ENCODE results near the gene IBTK. TPM values are rescaled to one million over a fixed set of nuclear protein-coding genes. Genes with fewer than 3 reads are reported as not detected.

IBTK gene
- total RNA-seq, 1 experiment from 2014 or later: 17.1 TPM

- no peaks in the 10 kb centered on the region for H3K9me3 ChIP-seq (ENCODE audit: control insufficient read depth, low read depth, low read length)
- peaks cover 11 to 40% (median 28%) of the 10 kb centered on the region in 3 experiments; a peak in 6 of 7 replicates for H3K36me3 Mint-ChIP-seq (ENCODE audit: insufficient read depth in 1 of 3, low read depth in 3 of 3)
Observed at GRCh38 chr6:82176616-82177015, 70.9 kb downstream of the IBTK start.

More at GRCh38 chr6:82176616-82177015, 70.9 kb downstream of the IBTK start:
- no peaks in the 10 kb centered on the region for H3K23me2 ChIP-seq (ENCODE audit: insufficient read length, low read depth, low read length, poor library complexity, severe bottlenecking)
- H3K27ac ChIP-seq (ENCODE audit: insufficient read length, low read depth, low read length): no peak overlapping the region
- no peak overlapping the region for H3K9ac ChIP-seq (ENCODE audit: extremely low read depth, insufficient read length, low read length)
- H3K56ac ChIP-seq (ENCODE audit: insufficient read length, low read depth, low read length): no peak overlapping the region
- no peak overlapping the region for H3K4ac ChIP-seq (ENCODE audit: low read depth, low read length)
- no peak overlapping the region; a peak in 1 of 7 replicates for H3K27ac Mint-ChIP-seq
- no peak overlapping the region for H2BK12ac ChIP-seq (ENCODE audit: insufficient read length, low read depth, low read length)
- no peak overlapping the region for H4K91ac ChIP-seq (ENCODE audit: insufficient read length, low read depth, low read length)
- no peaks in the 10 kb centered on the region for H3K4me1 ChIP-seq (ENCODE audit: insufficient read depth, low read length)
- H3K4me1 Mint-ChIP-seq: no peaks in the 10 kb centered on the region
- H3K4me2 ChIP-seq (ENCODE audit: insufficient read depth, insufficient read length, low read length): no peak overlapping the region
- H4K5ac ChIP-seq (ENCODE audit: insufficient read length, low read depth, low read length): no peak overlapping the region
- no peak overlapping the region for H2AK5ac ChIP-seq (ENCODE audit: insufficient read length, low read length)
- H3T11ph ChIP-seq (ENCODE audit: low read length): no peak overlapping the region
- H2BK5ac ChIP-seq (ENCODE audit: insufficient read length, low read length): no peak overlapping the region
- H3K14ac ChIP-seq (ENCODE audit: insufficient read depth, low read length): no peak overlapping the region
- H3K27me3 Mint-ChIP-seq (ENCODE audit: low read depth): no peaks in the 10 kb centered on the region
- H4K8ac ChIP-seq (replicated peaks; ENCODE audit: insufficient read length, low read depth, low read length): no peak overlapping the region
- no peak overlapping the region for H2AFZ ChIP-seq (ENCODE audit: low read length)
- WGBS (ENCODE audit: extremely low coverage, insufficient read length, low lambda C conversion rate): no CpG with 5 or more reads among the region's 1 CpG
- TF ChIP-seq CTCF (conservative IDR thresholded peaks at IDR 0.05): no peak
- H2BK120ac ChIP-seq (ENCODE audit: low read depth, low read length, poor library complexity, severe bottlenecking): no peak overlapping the region
- no peak overlapping the region for H2BK15ac ChIP-seq (ENCODE audit: low read depth, low read length)
- no peaks in the 10 kb centered on the region for H3K9me3 Mint-ChIP-seq
- no peak overlapping the region for H3K23ac ChIP-seq (ENCODE audit: insufficient read length, low read depth, low read length)
- H3K18ac ChIP-seq (ENCODE audit: insufficient read length, low read depth, low read length): no peak overlapping the region
- H4K20me1 ChIP-seq (ENCODE audit: control insufficient read depth, insufficient read depth, insufficient read length): no peaks in the 10 kb centered on the region
- H3K79me2 ChIP-seq (ENCODE audit: insufficient read depth, low read length): no peaks in the 10 kb centered on the region
- no peak overlapping the region for H3K4me3 Mint-ChIP-seq
- H3K27me3 ChIP-seq (ENCODE audit: insufficient read depth, low read length): no peaks in the 10 kb centered on the region
- no peak overlapping the region for H2BK20ac ChIP-seq (ENCODE audit: low read depth, low read length, poor library complexity, severe bottlenecking)
- DNase-seq: no peak
- no peaks in the 10 kb centered on the region for H3K79me1 ChIP-seq (ENCODE audit: insufficient read depth, low read depth, low read length, poor library complexity, severe bottlenecking)

Measured in H9 (cell line).